Fibroblast of pulmonary artery (primary cell): ENCODE measurements around the gene DOCK10.

Experiments used
- DNase-seq: peaks from one replicate; pipeline ENCODE4 v3.0.0-alpha.2; 2010; ENCODE audit warnings: low read depth
- H3K4me3 ChIP-seq: replicated peaks from 2 replicates; pipeline ENCODE4 v1.5.1; 2011; ENCODE audit warnings: low read depth, mild to moderate bottlenecking, control low read depth, low read length, moderate library complexity
- CTCF ChIP-seq: IDR thresholded peaks from 2 replicates; pipeline ENCODE4 v1.5.1; 2011; ENCODE audit warnings: mild to moderate bottlenecking, control low read depth, low read length, inconsistent platforms; ENCODE audit errors: missing control alignments

The DOCK10 gene

GRCh38 chr2:224780823-224781222 is 261.4 kb downstream of the DOCK10 start:
- TF ChIP-seq CTCF, result no peak
- DNase-seq, result no peak

GRCh38 chr2:224780106-224780505 is 262.2 kb downstream of the DOCK10 start:
- TF ChIP-seq CTCF, result no peak
- DNase-seq, result no peak
- H3K4me3 ChIP-seq, result no peak overlapping the region

More at GRCh38 chr2:224780823-224781222, 261.4 kb downstream of the DOCK10 start:
- H3K4me3 ChIP-seq, result no peak overlapping the region

GRCh38 chr2:224778474-224778877 is 263.8 kb downstream of the DOCK10 start:
- DNase-seq, result peak; percentile 79
- TF ChIP-seq CTCF, result peak; percentile 82
- H3K4me3 ChIP-seq, result no peak overlapping the region

GRCh38 chr2:224777559-224777930 is 264.7 kb downstream of the DOCK10 start:
- no peak for TF ChIP-seq CTCF
- DNase-seq, result no peak
- H3K4me3 ChIP-seq, result no peak overlapping the region

- no peak for TF ChIP-seq CTCF
- no peak overlapping the region for H3K4me3 ChIP-seq
- DNase-seq, result no peak
Measured at GRCh38 chr2:224776795-224777558, 265.3 kb downstream of the DOCK10 start.

- no peak overlapping the region for H3K4me3 ChIP-seq
- no peak for DNase-seq
- TF ChIP-seq CTCF, result no peak
Measured at GRCh38 chr2:224775647-224776046, 266.6 kb downstream of the DOCK10 start.

- TF ChIP-seq CTCF, result no peak
- no peak overlapping the region for H3K4me3 ChIP-seq
- no peak for DNase-seq
Measured at GRCh38 chr2:224774735-224775134, 267.5 kb downstream of the DOCK10 start.
